CD4-positive, alpha-beta T cell (primary cell): ENCODE data around the gene CELF4. TPM values are rescaled to one million over a fixed set of nuclear protein-coding genes. Genes with fewer than 3 reads are reported as not detected.

Experiments
- ATAC-seq: fragments of 200-7000 bp; cut with Tn5 transposase; one replicate; pipeline ENCODE4 v1.10.0; 2022; ENCODE audit warnings: mild to moderate bottlenecking; ENCODE audit not compliant: poor library complexity
- CTCF ChIA-PET: fragments of 350-600 bp; sonication (Branson Sonifier 250); formaldehyde crosslinking; loops from one replicate; lab custom pipeline; 2021; ENCODE audit warnings: antibody characterized with exemption, inconsistent platforms; lab: Charles Lee
- POLR2A ChIA-PET: fragments of 350-600 bp; sonication (Branson Sonifier 250); formaldehyde crosslinking; loops from one replicate; lab custom pipeline; 2021; ENCODE audit warnings: antibody characterized with exemption, inconsistent platforms; lab: Charles Lee
- DNase-seq, 14 experiments: peaks; one replicate each; pipeline ENCODE4 v3.0.0-alpha.2; 2013 to 2020; ENCODE audit warnings: mixed read lengths in 2 of 14
- H3K27ac ChIP-seq, 2 donors: one replicate each; pipeline versions ENCODE4 v1.5.1 to v1.7.0; 2013; ENCODE audit warnings: low read length in 2 of 2, low read depth in 1 of 2, mild to moderate bottlenecking in 1 of 2
- H3K27me3 ChIP-seq, 2 experiments: 1 replicate in 1 of 2; 2 replicates in 1 of 2; pipeline versions ENCODE4 v1.6.1 to v1.7.0; 2013; ENCODE audit warnings: low read length in 2 of 2, control low read depth in 1 of 2, mild to moderate bottlenecking in 1 of 2, moderate library complexity in 1 of 2; ENCODE audit not compliant: insufficient read depth in 2 of 2, control insufficient read depth in 1 of 2
- H3K36me3 ChIP-seq: one replicate; pipeline ENCODE4 v1.6.1; 2013; ENCODE audit warnings: low read length, control low read depth; ENCODE audit not compliant: insufficient read depth
- H3K4me1 ChIP-seq: one replicate; pipeline ENCODE4 v1.6.1; 2013; ENCODE audit warnings: low read length, control low read depth; ENCODE audit not compliant: insufficient read depth
- H3K4me3 ChIP-seq: one replicate; pipeline ENCODE4 v1.5.1; 2013; ENCODE audit warnings: mild to moderate bottlenecking, low read length, moderate library complexity
- H3K9me3 ChIP-seq, 2 experiments: 1 replicate in 1 of 2; 2 replicates in 1 of 2; pipeline versions ENCODE4 v1.6.1 to v1.7.0; 2013; ENCODE audit warnings: low read length in 2 of 2, mild to moderate bottlenecking in 2 of 2, control low read depth in 1 of 2, moderate library complexity in 1 of 2; ENCODE audit not compliant: control insufficient read depth in 1 of 2, insufficient read depth in 1 of 2
- H3K27ac Mint-ChIP-seq: one replicate; pipeline ENCODE4 v1.8.0; 2020; ENCODE audit warnings: mixed read lengths
- H3K27me3 Mint-ChIP-seq: one replicate; pipeline ENCODE4 v1.8.0; 2021; ENCODE audit warnings: mixed read lengths
- H3K36me3 Mint-ChIP-seq: one replicate; pipeline ENCODE4 v1.8.0; 2021; ENCODE audit warnings: low read depth, mixed read lengths
- H3K4me1 Mint-ChIP-seq: one replicate; pipeline ENCODE4 v1.8.0; 2021; ENCODE audit warnings: low read depth, mixed read lengths
- H3K4me3 Mint-ChIP-seq: one replicate; pipeline ENCODE4 v1.8.0; 2020; ENCODE audit warnings: mild to moderate bottlenecking, mixed read lengths
- H3K9me3 Mint-ChIP-seq: one replicate; pipeline ENCODE4 v1.8.0; 2020; ENCODE audit warnings: mixed read lengths
- CTCF ChIP-seq: fragments of 200-600 bp; IDR thresholded peaks from one replicate; pipeline ENCODE4 v1.8.0; 2022; ENCODE audit warnings: antibody characterized with exemption, mild to moderate bottlenecking
- intact Hi-C, 2 experiments: fragments of 100-400 bp; cut with DNase I in 1 of 2; cut with micrococcal nuclease in 1 of 2; formaldehyde crosslinking; loops; one replicate each; pipeline versions ENCODE4 v1.15.1 to v1.9.0; 2023 to 2025; cut with DNase I, micrococcal nuclease
- total RNA-seq, 174 experiments: library from RNA in 2 of 174; stranded (reverse) in 2 of 174; gene quantifications; one replicate each; pipeline ENCODE4 v1.2.3 and lab custom pipeline; 2021 to 2026

The CELF4 gene
- total RNA-seq, 2 experiments from 2014 or later, result not detected

DNA sequence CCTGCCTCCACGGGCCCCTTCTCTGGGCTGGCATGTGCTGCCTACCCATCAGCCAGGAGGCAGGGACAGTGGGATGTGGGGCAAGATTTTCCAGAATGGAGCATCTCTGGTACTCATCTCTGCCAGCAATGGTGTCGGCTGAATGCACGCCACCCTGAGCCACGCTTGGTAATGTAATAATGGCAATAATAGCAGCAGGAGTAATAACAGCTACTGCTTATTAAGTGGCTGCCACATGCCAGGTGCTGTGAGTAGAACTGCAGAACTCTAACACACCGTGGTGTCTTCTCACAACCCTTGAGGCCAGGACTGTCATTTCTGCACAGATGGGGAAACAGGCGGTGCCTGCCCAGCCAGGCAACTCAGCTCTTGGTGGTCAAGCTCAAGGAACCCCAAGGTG is 113.6 kb downstream of the CELF4 start:
- CTCF ChIA-PET, result no interaction called here
- ATAC-seq (no peak), DNase-seq (no peak)
- no peaks in the 10 kb centered on the region for H3K36me3 ChIP-seq
- no peak overlapping the region for H3K27ac ChIP-seq
- TF ChIP-seq CTCF, result no peak
- Mint-ChIP-seq H3K4me1 (no peaks in the 10 kb centered on the region), H3K4me3 (no peak overlapping the region), H3K27me3 (peaks cover 5% of the 10 kb centered on the region), H3K9me3 (no peaks in the 10 kb centered on the region), H3K27ac (no peak overlapping the region), H3K36me3 (no peaks in the 10 kb centered on the region)
- POLR2A ChIA-PET, result no interaction called here
- H3K9me3 ChIP-seq, result peaks cover 0 to 19% of the 10 kb centered on the region in 2 experiments
- no peaks in the 10 kb centered on the region for H3K4me1 ChIP-seq
- intact Hi-C loops, result loop anchor here in 1 of 2 experiments (10.0 kb wide), 1 partner anchor 63 kb away; no protein-coding TSS in a partner anchor
- H3K27me3 ChIP-seq, result no peaks in the 10 kb centered on the region
- no peak overlapping the region for H3K4me3 ChIP-seq

- Mint-ChIP-seq H3K36me3 (no peaks in the 10 kb centered on the region), H3K4me3 (no peak overlapping the region), H3K27ac (no peak overlapping the region), H3K27me3 (peaks cover 5% of the 10 kb centered on the region), H3K9me3 (no peaks in the 10 kb centered on the region), H3K4me1 (no peaks in the 10 kb centered on the region)
- H3K27me3 ChIP-seq, result no peaks in the 10 kb centered on the region
- ChIA-PET POLR2A (no interaction called here), CTCF (no interaction called here)
- no peaks in the 10 kb centered on the region for H3K4me1 ChIP-seq
- no peak for TF ChIP-seq CTCF
- H3K36me3 ChIP-seq, result no peaks in the 10 kb centered on the region
- ATAC-seq, result no peak
- no peak overlapping the region for H3K4me3 ChIP-seq
- no peak for DNase-seq
- intact Hi-C loops, result loop anchor here in 1 of 2 experiments (10.0 kb wide), 1 partner anchor 63 kb away; no protein-coding TSS in a partner anchor
- H3K9me3 ChIP-seq, result peaks cover 0 to 19% of the 10 kb centered on the region in 2 experiments
- no peak overlapping the region for H3K27ac ChIP-seq
Measured at GRCh38 chr18:37451239-37451825, 114.3 kb downstream of the CELF4 start.

DNA sequence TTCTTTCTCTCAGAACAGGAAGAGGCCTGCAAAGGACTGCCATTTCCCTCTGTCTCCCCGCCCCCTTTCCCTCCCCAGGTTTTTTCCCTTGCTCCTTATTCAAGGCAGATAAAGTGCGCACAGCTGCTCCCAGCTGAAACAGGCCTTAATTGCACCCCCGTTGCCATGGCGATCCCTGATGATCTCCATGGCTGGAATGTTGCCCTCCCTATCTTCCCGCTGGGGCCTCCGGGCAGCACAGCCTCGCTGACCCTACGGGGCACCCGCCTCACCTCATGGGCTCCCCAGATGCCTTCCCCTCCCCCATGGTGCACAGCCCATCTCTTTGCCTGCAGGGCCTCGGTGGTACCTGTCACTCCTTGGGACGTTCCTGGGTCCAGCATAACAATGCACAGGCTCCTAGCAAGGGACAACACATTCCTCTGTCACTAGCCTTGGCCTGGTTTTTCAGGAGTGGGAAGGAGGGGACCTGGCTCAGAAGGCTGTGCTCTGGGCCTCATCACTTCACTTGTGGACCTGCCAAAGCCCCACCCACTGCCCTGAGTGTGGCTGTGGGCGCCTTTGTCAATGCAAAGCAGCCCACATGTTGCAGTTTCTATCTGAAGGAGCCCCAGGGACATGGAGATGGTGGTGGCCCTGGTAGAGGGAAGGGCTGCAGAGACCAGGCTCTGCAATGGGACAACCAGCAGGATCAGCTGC is 115.0 kb downstream of the CELF4 start:
- Mint-ChIP-seq H3K36me3 (no peaks in the 10 kb centered on the region), H3K9me3 (no peaks in the 10 kb centered on the region), H3K4me3 (no peak overlapping the region), H3K4me1 (no peaks in the 10 kb centered on the region), H3K27ac (no peak overlapping the region), H3K27me3 (peaks cover 5% of the 10 kb centered on the region)
- no peaks in the 10 kb centered on the region for H3K36me3 ChIP-seq
- H3K27ac ChIP-seq, result no peak overlapping the region
- CTCF ChIA-PET, result no interaction called here
- no peak for DNase-seq
- no peak overlapping the region for H3K4me3 ChIP-seq
- no peak for ATAC-seq
- peaks cover 0 to 19% of the 10 kb centered on the region in 2 experiments for H3K9me3 ChIP-seq
- intact Hi-C loops, result loop anchor here in 1 of 2 experiments (10.0 kb wide), 1 partner anchor 64 kb away; no protein-coding TSS in a partner anchor
- POLR2A ChIA-PET, result no interaction called here
- H3K27me3 ChIP-seq, result no peaks in the 10 kb centered on the region
- no peaks in the 10 kb centered on the region for H3K4me1 ChIP-seq
- no peak for TF ChIP-seq CTCF
